ENCODE results near the gene FAM124A. TPM values are rescaled to one million over a fixed set of nuclear protein-coding genes. Genes with fewer than 3 reads are reported as not detected.

FAM124A gene
- polyA plus RNA-seq, 3 donors = 0.03 to 0.20 (median 0.13) TPM

DNA sequence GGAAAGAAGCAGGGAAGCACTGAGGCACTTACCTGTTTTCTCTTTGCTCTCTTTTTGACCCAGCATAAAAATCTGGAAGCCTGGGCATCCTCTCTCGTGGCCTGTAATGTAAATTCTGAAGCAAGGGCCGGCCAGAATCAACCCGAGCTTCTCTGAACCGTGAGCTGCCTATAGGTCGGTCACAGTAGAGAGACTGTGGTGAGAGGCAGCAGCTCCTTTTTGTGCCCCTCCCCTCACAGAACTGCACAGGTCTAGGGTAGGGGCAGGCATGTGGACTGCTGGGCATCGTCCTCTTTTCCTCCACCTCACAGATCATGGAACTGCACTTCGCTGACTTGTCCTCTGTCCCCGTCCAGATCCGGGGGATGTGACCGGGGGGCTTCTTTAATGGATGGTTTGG, 12.5 kb downstream of the FAM124A start:
- H3K9ac ChIP-seq (ENCODE audit: insufficient read depth, low read length, poor library complexity, severe bottlenecking) = no peak overlapping the region
- intact Hi-C loops (cut with micrococcal nuclease) = no loop called here
- Mint-ChIP-seq H3K9me3 (peaks cover 0 to 4% (median 0%) of the 10 kb centered on the region in 7 donors), H3K36me3 (peaks cover 0 to 7% of the 10 kb centered on the region in 2 donors), H3K4me1 (peaks cover 13% of the 10 kb centered on the region), H3K4me3 (no peak overlapping the region), H3K27me3 (ENCODE audit: low read depth in 3 of 3) (peaks cover 0 to 5% (median 3%) of the 10 kb centered on the region in 3 donors), H3K27ac (no peak overlapping the region)
- H3K27me3 ChIP-seq (ENCODE audit: control insufficient read depth in 2 of 2, insufficient read depth in 2 of 2, low read length in 2 of 2) = no peaks in the 10 kb centered on the region
- no peaks in the 10 kb centered on the region for H3K9me3 ChIP-seq (replicated peaks in 1 of 2; ENCODE audit: control insufficient read depth in 1 of 2, insufficient read depth in 1 of 2, low read length in 2 of 2)
- 100% methylated on average over 1 of the region's 10 CpGs for WGBS (ENCODE audit: insufficient coverage)
- no peaks in the 10 kb centered on the region for H4K20me1 ChIP-seq (ENCODE audit: insufficient read depth, low read length)
- no peaks in the 10 kb centered on the region for H3K36me3 ChIP-seq (replicated peaks in 1 of 2; ENCODE audit: control insufficient read depth in 1 of 2, insufficient read depth in 2 of 2, low read length in 2 of 2)
- TF ChIP-seq CTCF (IDR thresholded peaks at IDR 0.05) = no peak
- no peaks in the 10 kb centered on the region for H3K79me2 ChIP-seq (ENCODE audit: insufficient read depth, low read length)
- no peak overlapping the region for H3K4me2 ChIP-seq (replicated peaks; ENCODE audit: extremely low read depth, low read length, poor library complexity, severe bottlenecking)
- H3K4me1 ChIP-seq (ENCODE audit: control insufficient read depth in 1 of 2, insufficient read depth in 2 of 2, low read length in 2 of 2) = peaks cover 6 to 9% of the 10 kb centered on the region in 2 donors
- DNase-seq = no peak
- H2AFZ ChIP-seq (ENCODE audit: insufficient read depth, low read depth, low read length, poor library complexity, severe bottlenecking) = no peak overlapping the region
- H3K4me3 ChIP-seq (replicated peaks in 1 of 3; ENCODE audit: low read depth in 2 of 3, low read length in 3 of 3) = no peak overlapping the region
- no peak overlapping the region for H3K27ac ChIP-seq (ENCODE audit: low read depth in 1 of 2, low read length in 2 of 2)

- H4K20me1 ChIP-seq (ENCODE audit: insufficient read depth, low read length) = no peaks in the 10 kb centered on the region
- intact Hi-C loops (cut with micrococcal nuclease) = no loop called here
- H3K9me3 ChIP-seq (replicated peaks in 1 of 2; ENCODE audit: control insufficient read depth in 1 of 2, insufficient read depth in 1 of 2, low read length in 2 of 2) = no peaks in the 10 kb centered on the region
- Mint-ChIP-seq H3K4me3 (no peak overlapping the region), H3K27me3 (ENCODE audit: low read depth in 3 of 3) (peaks cover 0 to 4% (median 1%) of the 10 kb centered on the region in 3 donors), H3K9me3 (peaks cover 0 to 4% (median 0%) of the 10 kb centered on the region in 7 donors), H3K27ac (no peak overlapping the region), H3K36me3 (peaks cover 0 to 7% of the 10 kb centered on the region in 2 donors), H3K4me1 (peaks cover 18% of the 10 kb centered on the region)
- WGBS (ENCODE audit: insufficient coverage) = no CpG with 5 or more reads among the region's 2 CpGs
- H3K4me2 ChIP-seq (replicated peaks; ENCODE audit: extremely low read depth, low read length, poor library complexity, severe bottlenecking) = no peak overlapping the region
- no peak overlapping the region for H3K27ac ChIP-seq (ENCODE audit: low read depth in 1 of 2, low read length in 2 of 2)
- no peak for TF ChIP-seq CTCF (IDR thresholded peaks at IDR 0.05)
- H3K9ac ChIP-seq (ENCODE audit: insufficient read depth, low read length, poor library complexity, severe bottlenecking) = no peak overlapping the region
- peaks cover 11 to 13% of the 10 kb centered on the region in 2 donors for H3K4me1 ChIP-seq (ENCODE audit: control insufficient read depth in 1 of 2, insufficient read depth in 2 of 2, low read length in 2 of 2)
- DNase-seq = no peak
- no peaks in the 10 kb centered on the region for H3K36me3 ChIP-seq (replicated peaks in 1 of 2; ENCODE audit: control insufficient read depth in 1 of 2, insufficient read depth in 2 of 2, low read length in 2 of 2)
- no peak overlapping the region for H3K4me3 ChIP-seq (replicated peaks in 1 of 3; ENCODE audit: low read depth in 2 of 3, low read length in 3 of 3)
- no peaks in the 10 kb centered on the region for H3K27me3 ChIP-seq (ENCODE audit: control insufficient read depth in 2 of 2, insufficient read depth in 2 of 2, low read length in 2 of 2)
- H3K79me2 ChIP-seq (ENCODE audit: insufficient read depth, low read length) = no peaks in the 10 kb centered on the region
- H2AFZ ChIP-seq (ENCODE audit: insufficient read depth, low read depth, low read length, poor library complexity, severe bottlenecking) = no peak overlapping the region
Observed at GRCh38 chr13:51235186-51235585, 13.0 kb downstream of the FAM124A start.

Data from CD14-positive monocyte (primary cell).